ENCODE data around the gene POLE4.

DNA sequence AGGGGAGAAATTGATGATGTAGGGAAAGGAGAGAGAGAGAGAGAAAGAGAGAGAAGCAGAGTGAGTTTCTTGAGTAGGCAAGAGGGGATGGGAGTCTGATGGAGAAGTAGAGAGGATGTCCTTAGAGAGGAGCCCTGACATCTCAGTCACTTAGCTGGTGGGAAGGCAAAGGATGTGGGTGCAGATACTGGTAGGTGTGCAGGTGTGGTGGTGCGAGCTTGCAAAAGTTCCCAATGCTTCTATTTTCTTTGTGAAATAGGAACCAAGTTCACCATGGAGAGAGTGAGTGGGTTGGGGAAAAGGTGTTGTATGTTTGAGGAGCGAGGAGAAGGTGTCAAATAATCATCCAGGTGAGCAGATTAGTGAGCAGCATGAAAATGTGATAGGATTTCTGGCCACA is 26.5 kb upstream of the POLE4 start:
- no peak for TF ChIP-seq POLR2A (IDR thresholded peaks at IDR 0.05; ENCODE audit: low read length)
- TF ChIP-seq GATA1 (IDR thresholded peaks at IDR 0.05; ENCODE audit: low read depth, low read length): no peak

All from erythroblast (primary cell).